Gastroesophageal sphincter (tissue), 3 donors: Measurements from ENCODE around the gene MAN2A1.

Experiments used
- POLR2A ChIP-seq, 2 donors: fragments of 450-650 bp; IDR thresholded peaks; one replicate each; pipeline ENCODE4 v1.6.1; 2017; ENCODE audit warnings: antibody characterized with exemption in 2 of 2, mild to moderate bottlenecking in 2 of 2, moderate library complexity in 1 of 2
- POLR2AphosphoS5 ChIP-seq: sonication (generic); formaldehyde crosslinking; IDR thresholded peaks from one replicate; pipeline ENCODE4 v1.6.1; 2017; ENCODE audit warnings: antibody characterized with exemption
- TF ChIP-seq, protein P1 (sequence below), 4 experiments: fragments of 200-600 bp in 2 of 4; fragments of 450-650 bp in 2 of 4; sonication (generic) in 1 of 4; IDR thresholded peaks; one replicate each; pipeline ENCODE4 v1.5.1; 2017 to 2019; ENCODE audit warnings: antibody characterized with exemption in 4 of 4, mild to moderate bottlenecking in 2 of 4, moderate library complexity in 2 of 4

DNA sequence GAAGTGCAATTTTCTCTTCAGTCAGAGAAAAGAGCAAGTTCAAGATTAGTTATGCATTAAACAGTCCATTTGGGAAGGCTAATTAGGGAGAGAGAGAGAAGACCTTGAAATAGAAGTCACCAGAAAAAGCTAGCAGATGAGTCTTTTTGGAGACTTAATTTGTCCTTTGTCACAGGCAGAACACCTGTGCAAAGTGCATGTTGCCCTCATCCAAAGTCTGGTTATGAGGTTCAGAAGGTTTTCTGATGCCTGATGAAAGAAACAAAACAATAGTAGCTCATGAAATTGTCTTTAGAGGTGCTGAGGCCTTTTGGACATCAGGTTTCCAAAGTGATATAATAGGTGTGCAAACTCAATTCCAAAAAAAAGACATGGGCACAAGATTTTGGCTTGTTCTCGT lies 199.3 kb downstream of the MAN2A1 start:
- TF ChIP-seq, protein P1, sequence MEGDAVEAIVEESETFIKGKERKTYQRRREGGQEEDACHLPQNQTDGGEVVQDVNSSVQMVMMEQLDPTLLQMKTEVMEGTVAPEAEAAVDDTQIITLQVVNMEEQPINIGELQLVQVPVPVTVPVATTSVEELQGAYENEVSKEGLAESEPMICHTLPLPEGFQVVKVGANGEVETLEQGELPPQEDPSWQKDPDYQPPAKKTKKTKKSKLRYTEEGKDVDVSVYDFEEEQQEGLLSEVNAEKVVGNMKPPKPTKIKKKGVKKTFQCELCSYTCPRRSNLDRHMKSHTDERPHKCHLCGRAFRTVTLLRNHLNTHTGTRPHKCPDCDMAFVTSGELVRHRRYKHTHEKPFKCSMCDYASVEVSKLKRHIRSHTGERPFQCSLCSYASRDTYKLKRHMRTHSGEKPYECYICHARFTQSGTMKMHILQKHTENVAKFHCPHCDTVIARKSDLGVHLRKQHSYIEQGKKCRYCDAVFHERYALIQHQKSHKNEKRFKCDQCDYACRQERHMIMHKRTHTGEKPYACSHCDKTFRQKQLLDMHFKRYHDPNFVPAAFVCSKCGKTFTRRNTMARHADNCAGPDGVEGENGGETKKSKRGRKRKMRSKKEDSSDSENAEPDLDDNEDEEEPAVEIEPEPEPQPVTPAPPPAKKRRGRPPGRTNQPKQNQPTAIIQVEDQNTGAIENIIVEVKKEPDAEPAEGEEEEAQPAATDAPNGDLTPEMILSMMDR (IDR thresholded peaks at IDR 0.05): no peak
- TF ChIP-seq POLR2AphosphoS5 (no peak), POLR2A (IDR thresholded peaks at IDR 0.05) (no peak)
